ENCODE data around the gene PHLDB2. TPM values are rescaled to one million over a fixed set of nuclear protein-coding genes. Genes with fewer than 3 reads are reported as not detected.

PHLDB2 gene
- total RNA-seq, 2 experiments from 2014 or later = 5.8 to 6.0 TPM

GRCh38 chr3:111923095-111923771 lies 64.2 kb downstream of the PHLDB2 start:
- DNase-seq (no peak), ATAC-seq (ENCODE audit: poor library complexity) (no peak)
- ChIA-PET POLR2A (no interaction called here), CTCF (no interaction called here)
- Histone ChIP-seq H3K4me1 (ENCODE audit: insufficient read depth, low read length) (no peaks in the 10 kb centered on the region), H3K36me3 (ENCODE audit: insufficient read depth, low read length) (no peaks in the 10 kb centered on the region), H3K27me3 (ENCODE audit: control insufficient read depth in 1 of 2, insufficient read depth in 2 of 2, low read length in 2 of 2) (no peaks in the 10 kb centered on the region), H3K9me3 (ENCODE audit: control insufficient read depth in 1 of 2, insufficient read depth in 1 of 2, low read length in 2 of 2) (no peaks in the 10 kb centered on the region), H3K27ac (ENCODE audit: low read depth in 1 of 2, low read length in 2 of 2) (no peak overlapping the region), H3K4me3 (ENCODE audit: low read length) (no peak overlapping the region)
- H3K27me3 Mint-ChIP-seq = no peaks in the 10 kb centered on the region
- TF ChIP-seq CTCF (IDR thresholded peaks at IDR 0.05) = no peak
- no peaks in the 10 kb centered on the region for H3K36me3 Mint-ChIP-seq (ENCODE audit: low read depth)
- no peaks in the 10 kb centered on the region for H3K4me1 Mint-ChIP-seq (ENCODE audit: low read depth)
- H3K4me3 Mint-ChIP-seq = no peak overlapping the region
- no peaks in the 10 kb centered on the region for H3K9me3 Mint-ChIP-seq
- H3K27ac Mint-ChIP-seq = no peak overlapping the region
- intact Hi-C loops (cut with DNase I, micrococcal nuclease) = no loop called here

- H3K27me3 Mint-ChIP-seq = no peaks in the 10 kb centered on the region
- H3K4me1 Mint-ChIP-seq (ENCODE audit: low read depth) = no peaks in the 10 kb centered on the region
- Histone ChIP-seq H3K27ac (ENCODE audit: low read depth in 1 of 2, low read length in 2 of 2) (no peak overlapping the region), H3K27me3 (ENCODE audit: control insufficient read depth in 1 of 2, insufficient read depth in 2 of 2, low read length in 2 of 2) (no peaks in the 10 kb centered on the region), H3K36me3 (ENCODE audit: insufficient read depth, low read length) (no peaks in the 10 kb centered on the region), H3K4me1 (ENCODE audit: insufficient read depth, low read length) (no peaks in the 10 kb centered on the region), H3K4me3 (ENCODE audit: low read length) (no peak overlapping the region), H3K9me3 (ENCODE audit: control insufficient read depth in 1 of 2, insufficient read depth in 1 of 2, low read length in 2 of 2) (no peaks in the 10 kb centered on the region)
- ChIA-PET CTCF (no interaction called here), POLR2A (no interaction called here)
- no peaks in the 10 kb centered on the region for H3K9me3 Mint-ChIP-seq
- no peak for ATAC-seq (ENCODE audit: poor library complexity)
- no peak overlapping the region for H3K27ac Mint-ChIP-seq
- no peaks in the 10 kb centered on the region for H3K36me3 Mint-ChIP-seq (ENCODE audit: low read depth)
- no peak for DNase-seq
- intact Hi-C loops (cut with DNase I, micrococcal nuclease) = no loop called here
- no peak overlapping the region for H3K4me3 Mint-ChIP-seq
- no peak for TF ChIP-seq CTCF (IDR thresholded peaks at IDR 0.05)
These were observed 64.7 kb downstream of the PHLDB2 start for GRCh38 chr3:111923806-111924205.

GRCh38 chr3:111924283-111924682 lies 65.2 kb downstream of the PHLDB2 start:
- Histone ChIP-seq H3K27me3 (ENCODE audit: control insufficient read depth in 1 of 2, insufficient read depth in 2 of 2, low read length in 2 of 2) (no peaks in the 10 kb centered on the region), H3K4me1 (ENCODE audit: insufficient read depth, low read length) (no peaks in the 10 kb centered on the region), H3K9me3 (ENCODE audit: control insufficient read depth in 1 of 2, insufficient read depth in 1 of 2, low read length in 2 of 2) (no peaks in the 10 kb centered on the region), H3K36me3 (ENCODE audit: insufficient read depth, low read length) (no peaks in the 10 kb centered on the region), H3K4me3 (ENCODE audit: low read length) (no peak overlapping the region), H3K27ac (ENCODE audit: low read depth in 1 of 2, low read length in 2 of 2) (no peak overlapping the region)
- H3K4me1 Mint-ChIP-seq (ENCODE audit: low read depth) = no peaks in the 10 kb centered on the region
- H3K27me3 Mint-ChIP-seq = no peaks in the 10 kb centered on the region
- intact Hi-C loops (cut with DNase I, micrococcal nuclease) = no loop called here
- ATAC-seq (ENCODE audit: poor library complexity) (no peak), DNase-seq (no peak)
- ChIA-PET CTCF (no interaction called here), POLR2A (no interaction called here)
- H3K4me3 Mint-ChIP-seq = no peak overlapping the region
- H3K27ac Mint-ChIP-seq = no peak overlapping the region
- TF ChIP-seq CTCF (IDR thresholded peaks at IDR 0.05) = no peak
- no peaks in the 10 kb centered on the region for H3K36me3 Mint-ChIP-seq (ENCODE audit: low read depth)
- H3K9me3 Mint-ChIP-seq = no peaks in the 10 kb centered on the region
